Activated CD8-positive, alpha-beta T cell treated with anti-CD3 and anti-CD28 coated beads for 36 hours (primary cell): ENCODE results near the gene UBR2. TPM values are rescaled to one million over a fixed set of nuclear protein-coding genes. Genes with fewer than 3 reads are reported as not detected.
"Not testable (repeated sequence)": the region's sequence is repeated elsewhere in the genome, so short reads cannot be mapped to it uniquely, and the experiment has no call there.

ENCODE experiments used
- ATAC-seq: fragments of 200-7000 bp; cut with Tn5 transposase; one replicate; pipeline ENCODE4 v1.10.0; 2021; ENCODE audit warnings: mild to moderate bottlenecking, moderate library complexity
- CTCF ChIA-PET: fragments of 350-600 bp; sonication (Branson Sonifier 250); formaldehyde crosslinking; loops from one replicate; lab custom pipeline; 2021; ENCODE audit warnings: antibody characterized with exemption; lab: Charles Lee
- POLR2A ChIA-PET: fragments of 350-600 bp; sonication (Branson Sonifier 250); formaldehyde crosslinking; loops from one replicate; lab custom pipeline; 2021; ENCODE audit warnings: antibody characterized with exemption; lab: Charles Lee
- DNase-seq: peaks from one replicate; pipeline ENCODE4 v3.0.0-alpha.2; 2020
- H3K27ac Mint-ChIP-seq: one replicate; pipeline ENCODE4 v1.8.0; 2021; ENCODE audit warnings: mild to moderate bottlenecking, mixed read lengths
- H3K27me3 Mint-ChIP-seq: one replicate; pipeline ENCODE4 v1.8.0; 2021; ENCODE audit warnings: mixed read lengths
- H3K36me3 Mint-ChIP-seq: one replicate; pipeline ENCODE4 v1.8.0; 2021; ENCODE audit warnings: low read depth, mixed read lengths
- H3K4me1 Mint-ChIP-seq: one replicate; pipeline ENCODE4 v1.8.0; 2021; ENCODE audit warnings: low read depth, mixed read lengths
- H3K4me3 Mint-ChIP-seq: one replicate; pipeline ENCODE4 v1.8.0; 2021; ENCODE audit warnings: mild to moderate bottlenecking, moderate library complexity, mixed read lengths
- H3K9me3 Mint-ChIP-seq: one replicate; pipeline ENCODE4 v1.8.0; 2021; ENCODE audit warnings: mixed read lengths
- CTCF ChIP-seq: fragments of 200-600 bp; IDR thresholded peaks from one replicate; pipeline ENCODE4 v1.8.0; 2022; ENCODE audit warnings: antibody characterized with exemption, mild to moderate bottlenecking
- intact Hi-C: fragments of 100-400 bp; cut with micrococcal nuclease; formaldehyde crosslinking; loops from one replicate; pipeline ENCODE4 v1.10.0; 2022
- total RNA-seq, 2 experiments: library from RNA; stranded (reverse); gene quantifications; one replicate each; pipeline ENCODE4 v1.2.3, GENCODE V29; 2021

UBR2 gene
- total RNA-seq, 2 experiments from 2014 or later, result 24.5 to 25.8 TPM

GRCh38 chr6:42696526-42697267 lies 132.9 kb downstream of the UBR2 start:
- ATAC-seq, result no peak
- Mint-ChIP-seq H3K4me1 (peaks cover 25% of the 10 kb centered on the region), H3K4me3 (no peak overlapping the region), H3K27ac (peak overlapping the region; percentile 13), H3K36me3 (peaks cover 19% of the 10 kb centered on the region), H3K27me3 (no peaks in the 10 kb centered on the region), H3K9me3 (no peaks in the 10 kb centered on the region)
- no peak for TF ChIP-seq CTCF
- DNase-seq, result no peak
- intact Hi-C loops, result no loop called here
- CTCF ChIA-PET, result interaction anchor here (0.8 to 7.8 kb wide), 5 partner anchors 8 to 592 kb away, joined by 3 to 39 read pairs (median 3); no protein-coding TSS in a partner anchor
- POLR2A ChIA-PET, result interaction anchor here (0.7 to 1.3 kb wide), 2 partner anchors 13 to 84 kb away, joined by 3 to 4 read pairs; no protein-coding TSS in a partner anchor

- ChIA-PET POLR2A (interaction anchor here (0.7 to 1.3 kb wide), 3 partner anchors 12 to 204 kb away, joined by 3 to 4 read pairs (median 3); no protein-coding TSS in a partner anchor), CTCF (interaction anchor here (0.8 to 7.8 kb wide), 3 partner anchors 9 to 35 kb away, joined by 3 to 39 read pairs (median 6); no protein-coding TSS in a partner anchor)
- Mint-ChIP-seq H3K9me3 (no peaks in the 10 kb centered on the region), H3K36me3 (peaks cover 18% of the 10 kb centered on the region), H3K27ac (no peak overlapping the region), H3K4me3 (no peak overlapping the region), H3K4me1 (peaks cover 24% of the 10 kb centered on the region), H3K27me3 (no peaks in the 10 kb centered on the region)
- no peak for ATAC-seq
- intact Hi-C loops, result no loop called here
- TF ChIP-seq CTCF, result no peak
- no peak for DNase-seq
Measured at GRCh38 chr6:42697268-42697655, 133.4 kb downstream of the UBR2 start.

- CTCF ChIA-PET, result interaction anchor here (2.1 to 7.8 kb wide), 2 partner anchors 28 to 36 kb away, joined by 6 to 39 read pairs; no protein-coding TSS in a partner anchor
- H3K4me3 Mint-ChIP-seq, result no peak overlapping the region
- H3K9me3 Mint-ChIP-seq, result no peaks in the 10 kb centered on the region
- no peaks in the 10 kb centered on the region for H3K27me3 Mint-ChIP-seq
- TF ChIP-seq CTCF, result no peak
- peaks cover 14% of the 10 kb centered on the region for H3K36me3 Mint-ChIP-seq
- peaks cover 14% of the 10 kb centered on the region for H3K4me1 Mint-ChIP-seq
- ATAC-seq, result no peak
- no peak for DNase-seq
- POLR2A ChIA-PET, result interaction anchor here (1.0 to 1.7 kb wide), 3 partner anchors 23 to 203 kb away, joined by 3 to 5 read pairs (median 4); no protein-coding TSS in a partner anchor
- intact Hi-C loops, result no loop called here
- H3K27ac Mint-ChIP-seq, result no peak overlapping the region
Measured at GRCh38 chr6:42698217-42698616, 134.4 kb downstream of the UBR2 start.

- CTCF ChIA-PET, result interaction anchor here (1.0 to 1.5 kb wide), 3 partner anchors 20 to 174 kb away, joined by 3 to 7 read pairs (median 5); no protein-coding TSS in a partner anchor
- intact Hi-C loops, result no loop called here
Measured at GRCh38 chr6:42702200-42702599, 138.4 kb downstream of the UBR2 start.

GRCh38 chr6:42702786-42703185 lies 139.0 kb downstream of the UBR2 start:
- H3K9me3 Mint-ChIP-seq, H3K27me3 Mint-ChIP-seq, ATAC-seq, H3K27ac Mint-ChIP-seq, H3K4me3 Mint-ChIP-seq, intact Hi-C loops, H3K4me1 Mint-ChIP-seq, H3K36me3 Mint-ChIP-seq, DNase-seq: not testable (repeated sequence)
- ChIA-PET CTCF (interaction anchor here (0.7 to 1.5 kb wide), 3 partner anchors 24 to 174 kb away, joined by 3 to 7 read pairs (median 5); no protein-coding TSS in a partner anchor), POLR2A (interaction anchor here (0.8 kb wide), 1 partner anchor 23 kb away, joined by 3 read pairs; no protein-coding TSS in a partner anchor)

More at GRCh38 chr6:42702200-42702599, 138.4 kb downstream of the UBR2 start:
- H3K27me3 Mint-ChIP-seq, result no peaks in the 10 kb centered on the region
- ATAC-seq, result no peak
- H3K4me1 Mint-ChIP-seq, result no peaks in the 10 kb centered on the region
- no peaks in the 10 kb centered on the region for H3K36me3 Mint-ChIP-seq
- H3K9me3 Mint-ChIP-seq, result no peaks in the 10 kb centered on the region
- H3K27ac Mint-ChIP-seq, result no peak overlapping the region
- TF ChIP-seq CTCF, result no peak
- POLR2A ChIA-PET, result interaction anchor here (0.8 kb wide), 1 partner anchor 23 kb away, joined by 3 read pairs; no protein-coding TSS in a partner anchor
- peak; percentile 15 for DNase-seq
- no peak overlapping the region for H3K4me3 Mint-ChIP-seq
